ENCODE data around the gene MID1.

- no peak for TF ChIP-seq CTCF (IDR thresholded peaks at IDR 0.05)
- no peak for TF ChIP-seq ZFX (IDR thresholded peaks at IDR 0.05; ENCODE audit: borderline replicate concordance)
These were observed 172.7 kb downstream of the MID1 start for GRCh38 chrX:10447564-10448214.
